Measurements from ENCODE around the gene DMRT3.

DMRT3 gene

GRCh38 chr9:952546-952945 lies 23.9 kb upstream of the DMRT3 start:
- intact Hi-C loops (cut with DNase I; ENCODE audit: low total_unique reads): no loop called here
- no peaks in the 10 kb centered on the region for H3K4me1 ChIP-seq
- DNase-seq: no peak
- TF ChIP-seq CTCF (IDR thresholded peaks at IDR 0.05): no peak
- no peak overlapping the region for H3K4me3 ChIP-seq
- H3K27me3 ChIP-seq: peaks cover 0 to 20% of the 10 kb centered on the region in 2 donors
- no peaks in the 10 kb centered on the region for H3K9me3 ChIP-seq
- H3K27ac ChIP-seq: no peak overlapping the region
- H3K36me3 ChIP-seq: no peaks in the 10 kb centered on the region

GRCh38 chr9:959105-959504 lies 17.4 kb upstream of the DMRT3 start:
- Histone ChIP-seq H3K4me1 (no peaks in the 10 kb centered on the region), H3K4me3 (no peak overlapping the region), H3K27me3 (peaks cover 0 to 30% of the 10 kb centered on the region in 2 donors), H3K9me3 (no peaks in the 10 kb centered on the region), H3K27ac (no peak overlapping the region), H3K36me3 (no peaks in the 10 kb centered on the region)
- intact Hi-C loops (cut with DNase I; ENCODE audit: low total_unique reads): no loop called here
- no peak for DNase-seq
- no peak for TF ChIP-seq CTCF (IDR thresholded peaks at IDR 0.05)

- H3K36me3 ChIP-seq: no peaks in the 10 kb centered on the region
- H3K9me3 ChIP-seq: no peaks in the 10 kb centered on the region
- no peak for DNase-seq
- no peak for TF ChIP-seq CTCF (IDR thresholded peaks at IDR 0.05)
- intact Hi-C loops (cut with DNase I; ENCODE audit: low total_unique reads): no loop called here
- peaks cover 0 to 36% of the 10 kb centered on the region in 2 donors for H3K27me3 ChIP-seq
- no peak overlapping the region for H3K4me3 ChIP-seq
- H3K27ac ChIP-seq: no peak overlapping the region
- H3K4me1 ChIP-seq: no peaks in the 10 kb centered on the region
Measured at GRCh38 chr9:959914-960313, 16.5 kb upstream of the DMRT3 start.

- Histone ChIP-seq H3K27me3 (peaks cover 0 to 44% of the 10 kb centered on the region in 2 donors), H3K9me3 (no peaks in the 10 kb centered on the region), H3K4me3 (no peak overlapping the region), H3K36me3 (no peaks in the 10 kb centered on the region), H3K4me1 (no peaks in the 10 kb centered on the region), H3K27ac (no peak overlapping the region)
- intact Hi-C loops (cut with DNase I; ENCODE audit: low total_unique reads): no loop called here
- DNase-seq: no peak
- no peak for TF ChIP-seq CTCF (IDR thresholded peaks at IDR 0.05)
Measured at GRCh38 chr9:962023-962422, 14.4 kb upstream of the DMRT3 start.

- intact Hi-C loops (cut with DNase I; ENCODE audit: low total_unique reads): no loop called here
- DNase-seq: no peak
- H3K27me3 ChIP-seq: peaks cover 0 to 55% of the 10 kb centered on the region in 2 donors
- peaks cover 0 to 10% (median 10%) of the 10 kb centered on the region in 4 donors for H3K4me1 ChIP-seq
- no peaks in the 10 kb centered on the region for H3K36me3 ChIP-seq
- H3K4me3 ChIP-seq: no peak overlapping the region
- no peaks in the 10 kb centered on the region for H3K9me3 ChIP-seq
- H3K27ac ChIP-seq: no peak overlapping the region
- TF ChIP-seq CTCF (IDR thresholded peaks at IDR 0.05): no peak
Measured at GRCh38 chr9:965497-965896, 11.0 kb upstream of the DMRT3 start.

GRCh38 chr9:966870-967269 lies 9.6 kb upstream of the DMRT3 start:
- intact Hi-C loops (cut with DNase I; ENCODE audit: low total_unique reads): no loop called here
- Histone ChIP-seq H3K4me1 (peaks cover 0 to 24% (median 18%) of the 10 kb centered on the region in 4 donors), H3K27me3 (peaks cover 0 to 64% of the 10 kb centered on the region in 2 donors)

More at GRCh38 chr9:966870-967269, 9.6 kb upstream of the DMRT3 start:
- no peak overlapping the region for H3K27ac ChIP-seq
- TF ChIP-seq CTCF (IDR thresholded peaks at IDR 0.05): no peak
- H3K4me3 ChIP-seq: no peak overlapping the region
- no peak for DNase-seq
- H3K9me3 ChIP-seq: no peaks in the 10 kb centered on the region
- no peaks in the 10 kb centered on the region for H3K36me3 ChIP-seq

Measured in tibial artery (tissue), 4 donors.